Nephron (organoid): Measurements from ENCODE around the gene MYO1H.

Experiments used
- H3K27ac Mint-ChIP-seq, 3 experiments: 2 replicates each; pipeline ENCODE4 v1.8.0; 2020; ENCODE audit warnings: mixed read lengths in 3 of 3, mild to moderate bottlenecking in 2 of 3, moderate library complexity in 1 of 3
- H3K27me3 Mint-ChIP-seq: 2 replicates; pipeline ENCODE4 v1.8.0; 2021; ENCODE audit warnings: low read depth, mild to moderate bottlenecking, moderate library complexity, mixed read lengths
- H3K36me3 Mint-ChIP-seq: 2 replicates; pipeline ENCODE4 v1.8.0; 2020; ENCODE audit warnings: low read depth, mixed read lengths
- H3K4me1 Mint-ChIP-seq: 2 replicates; pipeline ENCODE4 v1.8.0; 2020; ENCODE audit warnings: mixed read lengths
- H3K4me3 Mint-ChIP-seq, 3 experiments: 2 replicates each; pipeline ENCODE4 v1.8.0; 2020; ENCODE audit warnings: mild to moderate bottlenecking in 3 of 3, mixed read lengths in 3 of 3, moderate library complexity in 2 of 3
- H3K9me3 Mint-ChIP-seq: 2 replicates; pipeline ENCODE4 v1.8.0; 2020; ENCODE audit warnings: mixed read lengths
- CTCF ChIP-seq, 3 experiments: fragments of 200-600 bp; sonication (generic); IDR thresholded peaks; one replicate each; pipeline ENCODE4 v1.5.0; 2021; ENCODE audit warnings: antibody characterized with exemption in 3 of 3; ENCODE audit not compliant: unreplicated experiment in 3 of 3

Gene MYO1H

GRCh38 chr12:109462868-109463692 lies 115.4 kb downstream of the MYO1H start:
- TF ChIP-seq CTCF (IDR thresholded peaks at IDR 0.05; ENCODE audit: unreplicated experiment in 3 of 3), result no peak

GRCh38 chr12:109463756-109464155 lies 116.1 kb downstream of the MYO1H start:
- TF ChIP-seq CTCF (IDR thresholded peaks at IDR 0.05; ENCODE audit: unreplicated experiment in 3 of 3), result no peak
- Mint-ChIP-seq H3K4me1 (peaks cover 76% of the 10 kb centered on the region), H3K9me3 (no peaks in the 10 kb centered on the region), H3K27me3 (no peaks in the 10 kb centered on the region), H3K4me3 (peak overlapping the region; percentile 4 to 62 (median 37)), H3K27ac (peak overlapping the region; percentile 93 to 100 (median 99)), H3K36me3 (peaks cover 27% of the 10 kb centered on the region)

More at GRCh38 chr12:109462868-109463692, 115.4 kb downstream of the MYO1H start:
- Mint-ChIP-seq H3K36me3 (peaks cover 25% of the 10 kb centered on the region), H3K9me3 (no peaks in the 10 kb centered on the region), H3K27me3 (no peaks in the 10 kb centered on the region), H3K4me3 (peak overlapping the region; percentile 37 to 62 (median 51)), H3K27ac (peak overlapping the region; percentile 93 to 100 (median 99)), H3K4me1 (peaks cover 82% of the 10 kb centered on the region)

DNA sequence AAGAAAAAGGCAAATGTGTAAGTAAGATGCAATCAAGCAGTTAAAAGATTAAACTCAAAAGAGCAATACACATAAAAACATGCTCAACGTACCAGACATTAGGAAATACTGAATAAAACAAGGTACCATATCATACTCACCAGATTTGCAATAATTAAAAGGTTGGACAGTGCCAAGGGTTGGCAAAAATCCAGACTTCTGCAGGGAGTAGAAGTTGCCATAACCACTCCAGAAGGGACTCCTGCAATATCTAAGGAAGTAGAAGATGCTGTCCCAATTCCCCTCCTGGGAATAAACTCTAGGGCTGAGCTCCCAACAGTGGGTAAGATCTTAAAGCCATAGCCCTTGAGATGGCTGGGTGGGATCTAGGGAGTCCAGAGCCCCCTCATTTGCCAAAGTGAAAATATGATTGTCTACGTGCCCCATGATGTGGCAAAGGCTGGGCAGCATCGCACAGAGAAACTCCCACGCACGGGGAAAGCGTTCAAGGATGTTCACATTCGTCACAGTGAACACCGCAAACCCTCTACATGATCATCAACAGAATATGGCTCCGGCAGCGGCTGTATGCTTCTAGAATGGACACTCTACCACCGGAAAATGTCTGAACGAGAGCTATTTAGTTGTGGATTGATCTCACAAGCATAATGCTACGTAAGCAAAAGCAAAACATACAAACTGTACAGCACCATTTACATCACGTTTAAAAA lies 117.1 kb downstream of the MYO1H start:
- Mint-ChIP-seq H3K36me3 (peaks cover 23% of the 10 kb centered on the region), H3K27me3 (no peaks in the 10 kb centered on the region), H3K4me3 (no peak overlapping the region), H3K4me1 (peaks cover 66% of the 10 kb centered on the region), H3K9me3 (no peaks in the 10 kb centered on the region), H3K27ac (peak overlapping the region; percentile 93 to 100 (median 99))
- no peak for TF ChIP-seq CTCF (IDR thresholded peaks at IDR 0.05; ENCODE audit: unreplicated experiment in 3 of 3)

- Mint-ChIP-seq H3K27ac (peak overlapping the region; percentile 6 to 53 (median 31)), H3K27me3 (no peaks in the 10 kb centered on the region), H3K4me3 (no peak overlapping the region), H3K4me1 (peaks cover 56% of the 10 kb centered on the region), H3K36me3 (peaks cover 28% of the 10 kb centered on the region), H3K9me3 (no peaks in the 10 kb centered on the region)
- no peak for TF ChIP-seq CTCF (IDR thresholded peaks at IDR 0.05; ENCODE audit: unreplicated experiment in 3 of 3)
Observed at GRCh38 chr12:109466305-109466704, 118.6 kb downstream of the MYO1H start.

DNA sequence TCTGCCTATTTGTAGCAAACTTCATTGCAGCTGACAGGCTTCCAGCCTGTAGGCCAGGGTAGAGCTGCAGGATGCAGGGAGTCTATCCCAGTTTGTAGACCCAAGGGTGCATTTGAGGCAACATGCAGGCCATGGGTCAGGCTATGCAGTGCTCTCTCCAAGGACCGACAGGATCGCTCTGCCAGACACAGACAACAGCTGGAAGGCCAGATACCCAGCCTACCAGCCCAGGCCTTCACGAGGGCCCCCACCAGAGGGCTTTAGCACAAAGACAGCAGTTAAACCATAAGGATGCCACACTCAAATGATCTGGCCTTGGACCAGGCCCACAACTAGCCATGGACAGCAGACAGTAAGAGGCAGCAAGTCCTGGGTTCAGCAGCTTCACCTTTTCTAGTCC lies 119.1 kb downstream of the MYO1H start:
- H3K27me3 Mint-ChIP-seq, result no peaks in the 10 kb centered on the region
- TF ChIP-seq CTCF (IDR thresholded peaks at IDR 0.05; ENCODE audit: unreplicated experiment in 3 of 3), result no peak
- no peak overlapping the region for H3K27ac Mint-ChIP-seq
- peaks cover 51% of the 10 kb centered on the region for H3K4me1 Mint-ChIP-seq
- H3K36me3 Mint-ChIP-seq, result peaks cover 28% of the 10 kb centered on the region
- H3K9me3 Mint-ChIP-seq, result no peaks in the 10 kb centered on the region
- H3K4me3 Mint-ChIP-seq, result no peak overlapping the region
